K562 (cell line): ENCODE data around the gene FAM131C. TPM values are rescaled to one million over a fixed set of nuclear protein-coding genes. Genes with fewer than 3 reads are reported as not detected.
A peak's percentile ranks its signal among the peaks of the same experiment; 100 is the strongest.

Experiments
- ARNT ChIP-seq, 2 experiments: fragments of 450-650 bp; IDR thresholded peaks; 2 replicates each; pipeline ENCODE4 v1.6.1; 2016; ENCODE audit warnings: mild to moderate bottlenecking in 1 of 2
- BRD9 ChIP-seq: fragments of 450-650 bp; IDR thresholded peaks from 2 replicates; pipeline ENCODE4 v1.6.1; 2018; ENCODE audit warnings: low read depth; ENCODE audit not compliant: partially characterized antibody
- DPF2 ChIP-seq: fragments of 450-650 bp; IDR thresholded peaks from 2 replicates; pipeline ENCODE4 v1.6.1; 2016
- EP400 ChIP-seq: fragments of 450-650 bp; IDR thresholded peaks from 2 replicates; pipeline ENCODE4 v1.6.1; 2017; ENCODE audit warnings: antibody characterized with exemption, mild to moderate bottlenecking, moderate library complexity
- MEIS2 ChIP-seq: fragments of 450-650 bp; IDR thresholded peaks from 2 replicates; pipeline ENCODE4 v1.6.1; 2014; ENCODE audit warnings: mild to moderate bottlenecking; ENCODE audit not compliant: partially characterized antibody
- MIER1 ChIP-seq: fragments of 450-650 bp; IDR thresholded peaks from 2 replicates; pipeline ENCODE4 v1.6.1; 2016; ENCODE audit warnings: antibody characterized with exemption, mild to moderate bottlenecking, low read depth
- MYBL2 ChIP-seq, 2 experiments: fragments of 450-650 bp in 1 of 2; sonication (generic) in 1 of 2; formaldehyde crosslinking in 1 of 2; IDR thresholded peaks; 2 replicates each; pipeline versions ENCODE4 v1.6.1 to v1.8.1; 2017 to 2022; ENCODE audit warnings: borderline replicate concordance in 1 of 2, inconsistent platforms in 1 of 2, low read depth in 1 of 2, mild to moderate bottlenecking in 1 of 2, missing genetic modification reagents in 1 of 2, moderate library complexity in 1 of 2
- NFIX ChIP-seq: fragments of 250-450 bp; sonication (Bioruptor Pico); IDR thresholded peaks from 2 replicates; pipeline ENCODE4 v1.4.0; 2020; ENCODE audit warnings: low read depth, mild to moderate bottlenecking, moderate library complexity
- NR4A1 ChIP-seq, 2 experiments: fragments of 250-450 bp in 1 of 2; fragments of 450-650 bp in 1 of 2; sonication (Bioruptor Pico) in 1 of 2; IDR thresholded peaks; 2 replicates each; pipeline versions ENCODE4 v1.4.0 to v1.6.1; 2016 to 2020; ENCODE audit warnings: mild to moderate bottlenecking in 2 of 2, missing compliant biosample characterization in 1 of 2, missing genetic modification characterization in 1 of 2, moderate library complexity in 1 of 2
- PHF21A ChIP-seq: fragments of 450-650 bp; IDR thresholded peaks from 2 replicates; pipeline ENCODE4 v1.6.1; 2017; ENCODE audit warnings: low read depth, borderline replicate concordance
- PRMT5 ChIP-seq: sonication (generic); formaldehyde crosslinking; IDR thresholded peaks from 2 replicates; pipeline ENCODE4 v1.5.0; 2020; ENCODE audit warnings: missing genetic modification reagents
- RBFOX2 ChIP-seq: fragments of 200-400 bp; formaldehyde crosslinking; IDR thresholded peaks from 2 replicates; pipeline ENCODE4 v1.6.1; 2017; ENCODE audit warnings: low read depth, mild to moderate bottlenecking, low read length, moderate library complexity
- SAFB2 ChIP-seq: fragments of 200-400 bp; formaldehyde crosslinking; IDR thresholded peaks from 2 replicates; pipeline ENCODE4 v1.6.1; 2018; ENCODE audit warnings: borderline replicate concordance, low read length, low read depth, moderate library complexity; ENCODE audit not compliant: severe bottlenecking
- SRSF7 ChIP-seq: fragments of 200-400 bp; formaldehyde crosslinking; optimal IDR thresholded peaks from 2 replicates; pipeline ENCODE3; 2017; ENCODE audit warnings: mild to moderate bottlenecking, low read depth, low read length
- ZBTB17 ChIP-seq: fragments of 450-650 bp; formaldehyde crosslinking; IDR thresholded peaks from 2 replicates; pipeline ENCODE4 v1.4.0; 2020; ENCODE audit warnings: mild to moderate bottlenecking
- ZFX ChIP-seq: sonication (generic); formaldehyde crosslinking; IDR thresholded peaks from 2 replicates; pipeline ENCODE4 v1.8.0; 2022; ENCODE audit warnings: mild to moderate bottlenecking, missing genetic modification reagents, moderate library complexity
- ZNF24 ChIP-seq: fragments of 450-650 bp; IDR thresholded peaks from 2 replicates; pipeline ENCODE4 v1.6.1; 2016
- polyA plus RNA-seq, 8 experiments: library from polyadenylated mRNA; depleted of rRNA in 4 of 8; stranded (reverse) in 5 of 8; unstranded in 3 of 8; fragments of >200 nt; fragmentation: Nextera tagmentation in 2 of 8; fragmentation: Illumina TruSeq in 1 of 8; extraction: Ambion mirVana in 2 of 8; extraction: Trizol in 1 of 8; gene quantifications; 2 replicates each; pipeline versions ENCODE4 v1.2.1 to v1.2.3, GENCODE V29; 2011 to 2014; ENCODE audit warnings: inconsistent platforms in 1 of 8, missing spikeins in 1 of 8
- total RNA-seq, 7 experiments: library from RNA; depleted of rRNA in 6 of 7; stranded (reverse); fragments of >200 nt in 6 of 7; fragmentation: Illumina TruSeq in 2 of 7; extraction: Trizol in 2 of 7; gene quantifications; 2 replicates each; pipeline versions ENCODE4 v1.2.1 to v1.2.3, GENCODE V29; 2011 to 2021; ENCODE audit warnings: low replicate concordance in 1 of 7
- TF ChIP-seq, protein P1 (sequence below): fragments of 250-450 bp; sonication (Bioruptor Pico); IDR thresholded peaks from 2 replicates; pipeline ENCODE4 v1.4.0; 2020; ENCODE audit warnings: mild to moderate bottlenecking, moderate library complexity
- TF ChIP-seq, protein P2 (sequence below): fragments of 250-450 bp; sonication (Bioruptor Pico); IDR thresholded peaks from 2 replicates; pipeline ENCODE4 v1.8.0; 2021; ENCODE audit warnings: moderate library complexity, mild to moderate bottlenecking, inconsistent platforms
- TF ChIP-seq, protein P3 (sequence below), 2 experiments: fragments of 150-350 bp in 1 of 2; IDR thresholded peaks; 2 replicates each; pipeline ENCODE4 v1.6.1; 2012 to 2016; ENCODE audit warnings: low read depth in 2 of 2, low read length in 2 of 2, mild to moderate bottlenecking in 1 of 2, moderate library complexity in 1 of 2

The FAM131C gene
- total and polyA plus RNA-seq, 9 of the 15 experiments (the other 6 are each of a cell fraction or from before 2014, with no cell fraction given): 0.10 to 0.29 (median 0.16) TPM; not detected in 6

DNA sequence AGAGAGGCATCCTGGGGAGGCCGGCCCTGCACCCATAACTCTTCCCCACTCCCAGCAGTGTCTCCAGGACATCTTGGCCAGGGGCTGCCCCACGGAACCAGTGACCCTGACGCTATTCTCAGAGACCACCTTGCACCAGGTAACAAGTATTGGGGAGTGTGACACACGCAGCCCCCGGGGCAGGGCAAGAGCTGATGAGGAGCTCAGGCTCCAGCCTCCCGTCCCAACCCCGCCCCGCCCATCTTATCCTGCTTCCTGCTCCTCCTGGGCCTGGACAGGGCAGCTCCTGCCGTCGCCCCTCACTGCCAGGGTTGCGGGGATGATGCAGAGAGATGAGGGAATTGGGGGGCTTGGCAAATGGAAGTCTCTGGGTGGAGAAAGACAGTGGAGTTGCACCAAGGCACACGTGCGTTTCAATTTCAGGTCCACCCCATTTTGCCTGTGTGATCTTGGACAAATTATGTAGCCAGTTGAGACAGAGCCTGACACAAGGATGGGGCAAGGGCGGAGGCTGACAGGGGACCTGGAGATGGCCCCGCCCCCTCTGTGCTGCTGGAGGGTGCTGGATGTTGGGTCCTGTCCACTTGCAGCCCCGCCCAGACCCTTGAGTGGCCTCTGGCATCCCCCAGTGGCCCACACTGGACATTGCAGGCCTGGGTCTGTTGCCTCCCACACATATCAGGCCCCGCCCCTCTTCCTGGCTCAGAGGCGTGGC is 40.9 kb downstream of the FAM131C start (continued):
- TF ChIP-seq SRSF7: no peak
- no peak for TF ChIP-seq EP400
- TF ChIP-seq, protein P1, sequence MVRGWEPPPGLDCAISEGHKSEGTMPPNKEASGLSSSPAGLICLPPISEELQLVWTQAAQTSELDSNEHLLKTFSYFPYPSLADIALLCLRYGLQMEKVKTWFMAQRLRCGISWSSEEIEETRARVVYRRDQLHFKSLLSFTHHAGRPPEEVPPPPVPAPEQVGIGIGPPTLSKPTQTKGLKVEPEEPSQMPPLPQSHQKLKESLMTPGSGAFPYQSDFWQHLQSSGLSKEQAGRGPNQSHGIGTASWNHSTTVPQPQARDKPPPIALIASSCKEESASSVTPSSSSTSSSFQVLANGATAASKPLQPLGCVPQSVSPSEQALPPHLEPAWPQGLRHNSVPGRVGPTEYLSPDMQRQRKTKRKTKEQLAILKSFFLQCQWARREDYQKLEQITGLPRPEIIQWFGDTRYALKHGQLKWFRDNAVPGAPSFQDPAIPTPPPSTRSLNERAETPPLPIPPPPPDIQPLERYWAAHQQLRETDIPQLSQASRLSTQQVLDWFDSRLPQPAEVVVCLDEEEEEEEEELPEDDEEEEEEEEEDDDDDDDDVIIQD (CRISPR knock-in tag): no peak
- TF ChIP-seq, protein P2, sequence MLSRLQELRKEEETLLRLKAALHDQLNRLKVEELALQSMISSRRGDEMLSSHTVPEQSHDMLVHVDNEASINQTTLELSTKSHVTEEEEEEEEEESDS (CRISPR knock-in tag): no peak
- TF ChIP-seq DPF2: no peak; the same call in 1 of the 2 replicates
- peak; percentile 19; the same call in 1 of the 2 replicates for TF ChIP-seq ZNF24
- TF ChIP-seq SAFB2: no peak
- no peak for TF ChIP-seq NR4A1 (CRISPR knock-in tag; IDR thresholded peaks at IDR 0.05)
- no peak for TF ChIP-seq NR4A1 (tag; IDR thresholded peaks at IDR 0.05)
- no peak for TF ChIP-seq MYBL2 (IDR thresholded peaks at IDR 0.05; ENCODE audit: low read depth)
- no peak for TF ChIP-seq MYBL2 (CRISPR knock-in tag; IDR thresholded peaks at IDR 0.05; ENCODE audit: borderline replicate concordance)
- no peak for TF ChIP-seq BRD9
- TF ChIP-seq MIER1: no peak
- TF ChIP-seq ZBTB17 (CRISPR knock-in tag): 0 out of 2 replicates have a peak, but pooled peaks have one; percentile 56
- no peak for TF ChIP-seq ARNT (IDR thresholded peaks at IDR 0.05)
- TF ChIP-seq PHF21A: no peak
- no peak for TF ChIP-seq PRMT5 (CRISPR knock-in tag)
- no peak for TF ChIP-seq ZFX (CRISPR knock-in tag)
- TF ChIP-seq, protein P3, sequence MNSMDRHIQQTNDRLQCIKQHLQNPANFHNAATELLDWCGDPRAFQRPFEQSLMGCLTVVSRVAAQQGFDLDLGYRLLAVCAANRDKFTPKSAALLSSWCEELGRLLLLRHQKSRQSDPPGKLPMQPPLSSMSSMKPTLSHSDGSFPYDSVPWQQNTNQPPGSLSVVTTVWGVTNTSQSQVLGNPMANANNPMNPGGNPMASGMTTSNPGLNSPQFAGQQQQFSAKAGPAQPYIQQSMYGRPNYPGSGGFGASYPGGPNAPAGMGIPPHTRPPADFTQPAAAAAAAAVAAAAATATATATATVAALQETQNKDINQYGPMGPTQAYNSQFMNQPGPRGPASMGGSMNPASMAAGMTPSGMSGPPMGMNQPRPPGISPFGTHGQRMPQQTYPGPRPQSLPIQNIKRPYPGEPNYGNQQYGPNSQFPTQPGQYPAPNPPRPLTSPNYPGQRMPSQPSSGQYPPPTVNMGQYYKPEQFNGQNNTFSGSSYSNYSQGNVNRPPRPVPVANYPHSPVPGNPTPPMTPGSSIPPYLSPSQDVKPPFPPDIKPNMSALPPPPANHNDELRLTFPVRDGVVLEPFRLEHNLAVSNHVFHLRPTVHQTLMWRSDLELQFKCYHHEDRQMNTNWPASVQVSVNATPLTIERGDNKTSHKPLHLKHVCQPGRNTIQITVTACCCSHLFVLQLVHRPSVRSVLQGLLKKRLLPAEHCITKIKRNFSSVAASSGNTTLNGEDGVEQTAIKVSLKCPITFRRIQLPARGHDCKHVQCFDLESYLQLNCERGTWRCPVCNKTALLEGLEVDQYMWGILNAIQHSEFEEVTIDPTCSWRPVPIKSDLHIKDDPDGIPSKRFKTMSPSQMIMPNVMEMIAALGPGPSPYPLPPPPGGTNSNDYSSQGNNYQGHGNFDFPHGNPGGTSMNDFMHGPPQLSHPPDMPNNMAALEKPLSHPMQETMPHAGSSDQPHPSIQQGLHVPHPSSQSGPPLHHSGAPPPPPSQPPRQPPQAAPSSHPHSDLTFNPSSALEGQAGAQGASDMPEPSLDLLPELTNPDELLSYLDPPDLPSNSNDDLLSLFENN (IDR thresholded peaks at IDR 0.05; ENCODE audit: low read depth in 2 of 2, low read length in 2 of 2): no peak; a peak in 1 of 4 replicates
- peak; percentile 47 for TF ChIP-seq MEIS2
- TF ChIP-seq NFIX (CRISPR knock-in tag): no peak
- no peak for TF ChIP-seq RBFOX2
